HG03439 (cell line): ENCODE data around the gene EZH2.

Experiments
- ATAC-seq: cut with Tn5 transposase; IDR thresholded peaks from one replicate; pipeline ENCODE4 v1.9.1; 2021; ENCODE audit warnings: mild to moderate bottlenecking, moderate library complexity; ENCODE audit not compliant: unreplicated experiment

EZH2 gene

GRCh38 chr7:148813890-148814289 is 70.2 kb downstream of the EZH2 start:
- ATAC-seq, result no peak

GRCh38 chr7:148811892-148812291 is 72.2 kb downstream of the EZH2 start:
- ATAC-seq, result no peak

- ATAC-seq, result no peak
Measured at GRCh38 chr7:148809856-148810255, 74.2 kb downstream of the EZH2 start.

DNA sequence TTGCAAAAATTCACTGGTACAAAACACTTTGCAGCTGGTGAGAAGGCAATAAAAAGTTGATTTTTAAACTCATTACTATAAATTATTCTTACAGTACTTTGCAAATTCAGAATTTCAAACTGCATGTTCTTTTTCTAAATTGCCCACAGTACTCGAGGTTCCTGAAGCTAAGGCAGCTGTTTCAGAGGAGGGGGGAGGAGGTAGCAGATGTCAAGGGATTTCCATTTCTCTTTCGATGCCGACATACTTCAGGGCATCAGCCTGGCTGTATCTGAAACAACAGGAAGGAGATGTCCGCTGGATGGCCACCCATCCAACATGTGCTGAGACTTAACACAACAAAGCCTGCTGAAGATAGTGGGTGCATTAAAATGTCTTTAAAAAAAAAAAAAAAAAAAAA is 76.7 kb downstream of the EZH2 start:
- ATAC-seq, result no peak

GRCh38 chr7:148806187-148806586 is 77.9 kb downstream of the EZH2 start:
- ATAC-seq, result no peak

DNA sequence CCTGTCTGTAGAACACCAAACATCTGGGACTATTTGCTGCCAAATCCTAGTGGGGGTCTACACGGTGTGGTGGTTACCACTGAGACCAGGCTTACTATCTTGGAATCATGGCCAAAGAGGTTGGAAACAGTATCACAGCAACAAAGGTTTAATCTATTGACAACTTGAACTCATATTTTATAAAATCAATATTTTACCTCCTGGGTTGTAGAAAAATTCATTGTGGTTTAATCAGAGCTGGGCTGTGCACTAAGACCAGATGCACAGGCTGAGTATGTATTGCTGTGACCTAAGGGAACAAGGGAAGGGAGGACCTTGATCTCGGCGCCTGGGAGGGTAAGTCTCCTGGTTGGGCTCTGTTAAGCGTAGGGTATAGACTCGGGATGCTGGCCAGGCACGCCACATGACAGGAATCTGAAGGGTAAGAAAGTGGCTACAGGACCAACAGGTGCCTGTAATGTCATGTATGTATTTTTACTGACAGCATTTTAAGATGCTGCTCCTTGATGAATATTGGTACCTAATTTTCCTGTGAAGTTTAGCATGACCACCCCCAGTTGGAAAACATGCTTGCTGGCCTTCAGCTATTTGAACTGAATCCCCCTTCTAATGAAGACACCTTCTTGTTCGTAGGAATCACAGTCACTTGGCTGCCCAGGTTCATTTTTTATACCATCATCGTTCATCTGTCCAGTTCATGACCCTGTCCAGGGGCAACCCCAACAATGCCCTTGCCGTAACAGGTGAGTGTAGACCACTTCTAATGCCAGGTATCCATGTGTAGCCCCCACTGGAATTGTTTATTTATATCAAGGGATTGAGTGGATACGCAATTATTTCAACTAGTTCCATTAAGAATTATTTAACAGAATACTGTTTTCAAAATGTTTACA is 79.5 kb downstream of the EZH2 start:
- no peak for ATAC-seq

DNA sequence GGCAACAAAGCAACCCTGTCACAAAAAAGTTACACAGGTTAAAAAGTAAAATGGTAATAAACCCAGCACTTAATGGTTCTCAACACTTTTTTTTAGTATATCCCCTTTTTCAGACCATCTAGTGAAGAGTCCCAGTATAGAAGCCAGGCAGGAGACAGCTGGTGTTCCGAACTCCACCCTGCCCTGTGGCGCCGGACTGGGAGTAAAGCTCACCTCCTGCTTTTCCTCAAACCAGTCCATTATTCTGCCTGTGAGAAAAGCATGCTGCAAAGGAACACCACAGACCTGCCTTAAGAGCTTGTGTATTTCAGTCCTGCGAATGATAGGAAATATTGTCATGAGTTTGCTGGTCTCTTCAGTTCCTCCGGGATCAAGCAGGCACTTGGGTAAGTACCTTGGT is 81.0 kb downstream of the EZH2 start:
- ATAC-seq, result no peak

DNA sequence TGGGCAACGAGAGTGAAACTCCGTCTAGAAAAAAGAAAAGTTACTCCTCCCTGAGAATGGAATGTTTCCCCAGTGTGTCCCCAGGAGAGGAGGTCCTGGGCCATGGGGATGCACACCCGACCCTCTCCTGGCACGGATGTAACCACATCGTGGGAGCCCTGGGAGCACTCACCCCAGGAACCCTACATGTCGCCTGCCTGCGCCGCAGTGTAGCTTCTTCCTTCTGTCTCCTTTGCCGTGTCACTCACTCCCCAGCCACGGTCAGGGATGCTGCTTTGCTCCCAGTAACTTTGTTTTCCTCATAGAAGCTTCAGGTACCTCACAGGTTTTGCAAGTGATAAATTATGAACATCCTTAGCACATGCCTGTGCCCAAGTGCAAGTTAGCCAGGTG is 82.0 kb downstream of the EZH2 start:
- ATAC-seq, result no peak

GRCh38 chr7:148800677-148801076 is 83.4 kb downstream of the EZH2 start:
- ATAC-seq, result no peak

DNA sequence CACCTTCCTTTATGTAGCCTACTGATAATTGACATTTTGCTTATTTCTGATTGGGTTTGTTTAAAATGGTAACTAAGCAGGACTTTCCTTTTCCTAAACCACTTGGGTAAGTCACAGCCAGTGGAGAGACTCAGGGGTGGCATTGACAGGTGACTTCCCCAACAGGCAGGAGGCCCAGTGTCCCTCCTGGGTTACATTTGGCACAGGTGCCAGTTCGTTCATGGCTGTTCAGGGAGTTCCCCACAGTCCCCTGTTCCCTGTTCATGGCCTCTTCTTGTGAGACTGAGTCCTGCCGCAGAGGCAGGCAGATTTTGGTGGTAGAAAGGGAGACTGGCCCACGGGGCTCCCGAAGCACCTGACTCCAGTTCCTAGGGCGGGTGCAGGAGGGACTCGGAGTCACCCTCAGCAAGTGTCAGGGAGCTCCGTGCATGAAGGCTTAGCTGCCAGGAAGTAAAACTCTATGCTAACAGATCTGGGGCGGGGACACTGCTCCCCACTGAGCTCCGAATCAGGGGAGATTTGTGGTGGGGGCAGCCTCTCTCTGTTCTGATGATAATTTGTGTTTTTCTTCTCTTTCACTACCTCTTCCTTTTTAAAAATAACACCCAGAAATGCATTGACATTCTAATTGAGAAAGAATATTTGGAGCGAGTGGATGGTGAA is 84.1 kb downstream of the EZH2 start:
- no peak for ATAC-seq

DNA sequence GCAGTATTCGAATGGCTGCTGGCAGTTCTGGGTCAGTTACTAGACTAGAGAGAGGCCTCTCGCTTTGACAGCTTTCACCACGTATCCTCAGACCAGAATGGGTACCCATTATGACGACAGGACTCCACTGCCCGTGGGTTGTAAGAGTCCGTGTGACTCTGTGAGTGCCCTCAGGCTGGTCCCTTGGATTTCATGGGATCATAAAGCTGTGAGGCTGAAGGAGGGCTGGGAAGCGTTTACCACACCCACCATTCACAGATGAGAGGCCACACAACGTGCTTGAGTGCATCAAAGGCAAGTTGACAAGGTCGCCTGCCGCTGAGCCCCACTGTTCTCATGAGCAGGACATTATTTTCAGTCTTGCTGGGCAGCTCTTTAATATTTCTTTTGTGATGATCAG is 87.2 kb downstream of the EZH2 start:
- ATAC-seq, result no peak

- no peak for ATAC-seq
Measured at GRCh38 chr7:148794476-148794875, 89.6 kb downstream of the EZH2 start.

- no peak for ATAC-seq
Measured at GRCh38 chr7:148793590-148793989, 90.5 kb downstream of the EZH2 start.

DNA sequence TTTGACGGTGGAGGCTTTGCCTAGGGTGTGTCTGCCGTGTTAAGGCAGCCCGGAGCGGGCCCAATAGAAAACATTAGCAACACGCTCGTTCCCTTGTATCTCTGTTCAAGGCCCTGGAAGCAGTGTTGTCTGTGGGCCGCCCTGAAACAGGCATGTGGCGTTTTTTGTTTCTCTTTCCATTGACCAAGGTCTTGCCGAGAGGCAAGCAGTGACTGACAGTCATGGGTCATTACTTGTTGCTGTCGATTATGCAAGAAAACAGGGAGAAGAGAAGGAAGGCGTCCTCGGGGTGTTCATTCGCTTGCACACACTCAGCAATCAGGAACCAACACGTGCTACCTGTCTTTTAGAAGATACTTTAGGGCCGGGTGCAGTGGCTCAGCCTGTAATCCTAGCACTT is 92.5 kb downstream of the EZH2 start:
- no peak for ATAC-seq

DNA sequence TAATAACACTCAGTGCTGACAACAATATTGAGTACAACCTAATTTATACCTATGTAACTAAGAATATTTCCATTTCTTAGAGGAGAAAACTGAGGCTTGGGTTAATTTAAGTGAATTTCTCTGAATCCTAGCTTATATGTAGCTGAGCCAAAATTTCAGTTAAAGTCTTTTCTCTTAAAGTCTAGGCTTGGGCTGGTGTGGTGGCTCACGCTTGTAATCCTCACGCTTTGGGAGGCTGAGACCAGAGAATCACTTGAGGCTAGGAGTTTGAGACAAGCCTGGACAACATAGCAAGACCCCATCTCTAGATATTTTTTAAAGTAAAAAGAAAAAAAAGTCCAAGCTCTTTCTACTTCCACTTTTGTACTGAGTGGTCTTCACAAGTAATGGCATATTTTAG is 93.2 kb downstream of the EZH2 start:
- no peak for ATAC-seq

- ATAC-seq, result no peak
Measured at GRCh38 chr7:148790131-148790726, 93.9 kb downstream of the EZH2 start.

GRCh38 chr7:148789220-148789619 is 94.9 kb downstream of the EZH2 start:
- no peak for ATAC-seq

- ATAC-seq, result no peak
Measured at GRCh38 chr7:148787571-148788295, 96.4 kb downstream of the EZH2 start.

DNA sequence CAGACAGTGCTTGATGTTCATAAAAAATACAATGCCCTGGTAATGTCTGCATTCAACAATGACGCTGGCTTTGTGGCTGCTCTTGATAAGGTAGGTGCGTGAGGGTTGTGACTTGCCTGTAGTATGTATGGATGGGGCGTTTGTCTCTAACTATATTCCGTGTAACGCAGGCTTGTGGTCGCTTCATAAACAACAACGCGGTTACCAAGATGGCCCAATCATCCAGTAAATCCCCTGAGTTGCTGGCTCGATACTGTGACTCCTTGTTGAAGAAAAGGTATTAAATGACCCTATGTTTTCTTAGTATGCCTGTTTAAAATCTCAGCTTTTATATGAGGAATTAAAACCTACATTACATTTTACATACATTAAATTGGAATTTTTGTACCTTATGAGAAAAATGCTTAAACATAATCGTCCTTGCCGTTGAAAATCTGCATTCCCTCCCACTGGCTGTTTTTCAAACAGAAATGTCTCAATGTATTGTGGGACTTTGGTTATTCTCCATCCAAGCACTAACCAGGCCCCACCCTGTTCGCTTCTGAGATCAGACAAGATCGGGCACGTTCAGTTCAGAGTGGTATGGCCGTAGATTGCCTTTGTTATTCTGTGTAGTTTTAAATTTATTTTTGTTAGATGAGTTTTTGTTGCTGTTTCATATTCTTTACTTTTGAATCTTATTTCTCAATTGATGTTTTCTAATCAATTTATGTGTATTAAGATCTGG is 100.1 kb downstream of the EZH2 start:
- ATAC-seq, result no peak

GRCh38 chr7:148782757-148783456 is 101.2 kb downstream of the EZH2 start:
- ATAC-seq, result no peak
